Lower lobe of right lung (tissue), 2 donors: Measurements from ENCODE around the gene ZBTB40. TPM values are rescaled to one million over a fixed set of nuclear protein-coding genes. Genes with fewer than 3 reads are reported as not detected.

ENCODE experiments used
- ATAC-seq, 2 donors: fragments of 200-7000 bp; cut with Tn5 transposase; one replicate each; pipeline ENCODE4 v1.9.1; 2020 to 2022; ENCODE audit warnings: mild to moderate bottlenecking in 2 of 2, moderate library complexity in 2 of 2
- DNase-seq: peaks from one replicate; pipeline ENCODE4 v3.0.0-alpha.2; 2020
- H3K27ac ChIP-seq: fragments of 200-600 bp; one replicate; pipeline ENCODE4 v1.8.0; 2022
- H3K27me3 ChIP-seq: fragments of 200-600 bp; one replicate; pipeline ENCODE4 v1.8.0; 2022; ENCODE audit warnings: low read depth
- H3K36me3 ChIP-seq: fragments of 200-600 bp; one replicate; pipeline ENCODE4 v1.8.0; 2022; ENCODE audit warnings: mild to moderate bottlenecking
- H3K4me1 ChIP-seq: fragments of 200-600 bp; one replicate; pipeline ENCODE4 v1.8.0; 2022
- H3K4me3 ChIP-seq: fragments of 200-600 bp; one replicate; pipeline ENCODE4 v1.8.0; 2022; ENCODE audit warnings: mild to moderate bottlenecking
- H3K9me3 ChIP-seq: fragments of 200-600 bp; one replicate; pipeline ENCODE4 v1.8.0; 2022
- intact Hi-C: fragments of 100-400 bp; cut with DNase I; formaldehyde crosslinking; loops from one replicate; pipeline ENCODE4 v1.11.0; 2022
- total RNA-seq: library from RNA; stranded (reverse); fragmentation: NEBNext Ultra II Directional; extraction: Animal tissue kit (Norgen Biotek cat#: 25700); gene quantifications from one replicate; pipeline ENCODE4 v1.2.1, GENCODE V29; 2021
- TF ChIP-seq, protein P1 (sequence below): fragments of 200-600 bp; IDR thresholded peaks from one replicate; pipeline ENCODE4 v1.8.0; 2022; ENCODE audit warnings: antibody characterized with exemption, mild to moderate bottlenecking
- donor health status: DM: no; HTN: yes; CAD: no; lungs with severe emphysema.

ZBTB40 gene
- total RNA-seq, 1 donor from 2014 or later: 25.3 TPM

DNA sequence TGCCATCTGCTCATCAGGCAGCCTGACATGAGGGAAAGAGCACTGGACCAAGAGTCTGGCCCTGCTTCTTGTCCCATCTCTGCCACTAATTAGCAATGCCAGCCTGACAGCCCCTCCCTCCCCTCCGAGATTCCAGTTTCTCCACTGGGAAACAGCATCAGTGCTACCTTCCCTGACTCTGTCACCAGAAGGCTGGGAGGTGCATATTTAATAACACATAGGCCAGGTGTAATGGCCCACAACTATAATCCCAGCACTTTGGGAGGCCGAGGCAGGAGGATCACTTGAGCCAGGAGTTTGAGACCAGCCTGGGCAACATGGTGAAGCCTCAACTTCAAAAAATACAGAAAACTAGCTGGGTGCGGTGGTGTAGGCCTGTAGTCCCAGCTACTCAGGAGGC is 41.2 kb upstream of the ZBTB40 start:
- no peaks in the 10 kb centered on the region for H3K36me3 ChIP-seq
- no peaks in the 10 kb centered on the region for H3K9me3 ChIP-seq
- no peak for ATAC-seq
- no peaks in the 10 kb centered on the region for H3K27me3 ChIP-seq
- no peak overlapping the region for H3K4me3 ChIP-seq
- intact Hi-C loops: no loop called here
- H3K4me1 ChIP-seq: peaks cover 16% of the 10 kb centered on the region
- TF ChIP-seq, protein P1, sequence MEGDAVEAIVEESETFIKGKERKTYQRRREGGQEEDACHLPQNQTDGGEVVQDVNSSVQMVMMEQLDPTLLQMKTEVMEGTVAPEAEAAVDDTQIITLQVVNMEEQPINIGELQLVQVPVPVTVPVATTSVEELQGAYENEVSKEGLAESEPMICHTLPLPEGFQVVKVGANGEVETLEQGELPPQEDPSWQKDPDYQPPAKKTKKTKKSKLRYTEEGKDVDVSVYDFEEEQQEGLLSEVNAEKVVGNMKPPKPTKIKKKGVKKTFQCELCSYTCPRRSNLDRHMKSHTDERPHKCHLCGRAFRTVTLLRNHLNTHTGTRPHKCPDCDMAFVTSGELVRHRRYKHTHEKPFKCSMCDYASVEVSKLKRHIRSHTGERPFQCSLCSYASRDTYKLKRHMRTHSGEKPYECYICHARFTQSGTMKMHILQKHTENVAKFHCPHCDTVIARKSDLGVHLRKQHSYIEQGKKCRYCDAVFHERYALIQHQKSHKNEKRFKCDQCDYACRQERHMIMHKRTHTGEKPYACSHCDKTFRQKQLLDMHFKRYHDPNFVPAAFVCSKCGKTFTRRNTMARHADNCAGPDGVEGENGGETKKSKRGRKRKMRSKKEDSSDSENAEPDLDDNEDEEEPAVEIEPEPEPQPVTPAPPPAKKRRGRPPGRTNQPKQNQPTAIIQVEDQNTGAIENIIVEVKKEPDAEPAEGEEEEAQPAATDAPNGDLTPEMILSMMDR: no peak
- DNase-seq: no peak
- no peak overlapping the region for H3K27ac ChIP-seq

DNA sequence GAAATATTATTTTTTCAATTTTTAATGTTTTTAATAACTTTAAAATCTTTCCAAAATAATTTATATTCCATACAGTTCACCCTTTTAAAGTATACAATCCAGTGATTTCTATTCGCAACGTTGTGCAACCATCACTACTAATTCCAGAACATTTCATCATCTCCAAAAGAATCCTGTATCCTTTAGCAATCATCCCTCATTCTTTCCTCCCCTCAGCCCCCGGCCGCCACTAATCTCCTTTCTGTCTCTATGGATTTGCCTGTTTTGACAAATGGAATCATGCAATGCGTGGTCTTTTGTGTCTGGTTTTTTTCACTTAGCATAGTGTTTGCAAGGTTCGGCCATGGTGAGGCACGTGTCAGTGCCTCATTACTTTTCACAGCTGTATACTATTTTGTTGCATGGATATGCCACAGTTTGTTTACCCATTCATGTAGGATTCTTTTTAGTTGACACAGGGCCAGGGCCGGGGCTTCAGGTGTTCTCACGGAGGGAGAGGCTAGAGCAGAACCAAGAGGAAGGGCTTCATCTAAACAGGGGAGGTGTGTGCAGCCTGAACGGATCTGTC is 40.6 kb upstream of the ZBTB40 start:
- H3K27me3 ChIP-seq: no peaks in the 10 kb centered on the region
- peaks cover 16% of the 10 kb centered on the region for H3K4me1 ChIP-seq
- H3K36me3 ChIP-seq: no peaks in the 10 kb centered on the region
- H3K27ac ChIP-seq: no peak overlapping the region
- DNase-seq (no peak), ATAC-seq (no peak)
- H3K4me3 ChIP-seq: no peak overlapping the region
- TF ChIP-seq, protein P1: no peak
- H3K9me3 ChIP-seq: no peaks in the 10 kb centered on the region
- intact Hi-C loops: no loop called here

- H3K4me1 ChIP-seq: peaks cover 16% of the 10 kb centered on the region
- H3K9me3 ChIP-seq: no peaks in the 10 kb centered on the region
- TF ChIP-seq, protein P1: no peak
- H3K36me3 ChIP-seq: no peaks in the 10 kb centered on the region
- H3K4me3 ChIP-seq: no peak overlapping the region
- DNase-seq: no peak
- no peak overlapping the region for H3K27ac ChIP-seq
- no peak for ATAC-seq
- intact Hi-C loops: no loop called here
- H3K27me3 ChIP-seq: no peaks in the 10 kb centered on the region
These were observed 40.1 kb upstream of the ZBTB40 start for GRCh38 chr1:22411589-22411988.

DNA sequence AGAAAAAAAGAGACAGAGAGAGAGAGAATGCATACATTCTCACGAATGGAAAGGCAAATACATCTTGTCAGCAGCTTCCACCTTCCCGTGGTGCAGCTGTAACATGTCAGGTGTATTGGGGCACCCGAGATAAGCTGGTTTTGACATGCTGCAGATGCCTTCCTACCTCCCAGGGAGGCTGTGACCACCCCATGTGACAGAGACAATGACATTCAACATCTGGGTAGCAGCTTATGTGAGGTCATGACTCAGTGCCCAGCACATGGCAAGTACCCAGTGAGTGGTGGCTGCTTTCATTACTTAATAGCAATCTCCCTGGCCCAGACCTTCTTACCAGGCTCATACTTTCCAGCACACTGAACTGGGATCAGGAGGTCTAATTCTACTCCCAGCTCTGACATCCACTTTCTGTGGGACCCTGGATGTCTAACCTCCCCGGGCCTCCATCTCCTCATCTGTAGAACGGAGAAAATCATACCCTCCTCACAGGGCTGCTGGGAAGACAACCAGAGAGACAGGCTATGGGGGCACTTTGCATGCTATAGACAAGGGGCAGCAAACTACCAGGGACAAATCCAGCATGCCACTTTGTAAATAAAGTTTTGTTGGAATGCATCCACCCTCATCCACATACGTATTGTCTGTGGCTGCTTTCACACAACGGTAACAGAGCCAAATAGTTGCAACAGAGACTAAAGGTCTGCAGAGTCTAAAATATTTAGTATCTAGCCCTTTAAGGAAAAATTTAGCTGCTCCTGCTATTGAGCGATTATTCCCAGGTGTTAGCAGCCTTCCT is 38.5 kb upstream of the ZBTB40 start:
- peaks cover 16% of the 10 kb centered on the region for H3K4me1 ChIP-seq
- peaks cover 2% of the 10 kb centered on the region for H3K27me3 ChIP-seq
- intact Hi-C loops: no loop called here
- H3K27ac ChIP-seq: peak overlapping the region; percentile 18
- H3K4me3 ChIP-seq: no peak overlapping the region
- DNase-seq (no peak), ATAC-seq (peak; percentile 17 to 48)
- TF ChIP-seq, protein P1: no peak
- H3K9me3 ChIP-seq: no peaks in the 10 kb centered on the region
- no peaks in the 10 kb centered on the region for H3K36me3 ChIP-seq

- DNase-seq (no peak), ATAC-seq (no peak)
- TF ChIP-seq, protein P1: no peak
- intact Hi-C loops: no loop called here
- Histone ChIP-seq H3K27ac (peak overlapping the region; percentile 2), H3K4me3 (no peak overlapping the region), H3K9me3 (no peaks in the 10 kb centered on the region), H3K27me3 (peaks cover 5% of the 10 kb centered on the region), H3K4me1 (peaks cover 16% of the 10 kb centered on the region), H3K36me3 (no peaks in the 10 kb centered on the region)
These were observed 37.9 kb upstream of the ZBTB40 start for GRCh38 chr1:22413799-22414198.
